Neural cell (in vitro differentiated cells): ENCODE data around the gene PYGB. TPM values are rescaled to one million over a fixed set of nuclear protein-coding genes. Genes with fewer than 3 reads are reported as not detected.
"Not testable (repeated sequence)": the region's sequence is repeated elsewhere in the genome, so short reads cannot be mapped to it uniquely, and the experiment has no call there.

ENCODE experiments used
- H2AFZ ChIP-seq: fragments of 200-600, 300-800 bp; sonication (generic), shearing (Covaris generic); 2 replicates; pipeline ENCODE4 v1.6.0; 2014; ENCODE audit warnings: low read depth, mild to moderate bottlenecking, antibody characterized with exemption, low read length, moderate library complexity
- H3F3A ChIP-seq: fragments of 200-600 bp; shearing (Covaris generic); 2 replicates; pipeline ENCODE4 v1.6.1; 2016; ENCODE audit warnings: mild to moderate bottlenecking, moderate library complexity, mixed read lengths, antibody characterized with exemption, low read length; ENCODE audit not compliant: insufficient read depth, poor library complexity, severe bottlenecking
- H3K27ac ChIP-seq: fragments of 200-600, 300-800 bp; sonication (generic), shearing (Covaris generic); 2 replicates; pipeline ENCODE4 v1.5.1; 2014; ENCODE audit warnings: mild to moderate bottlenecking, low read length, moderate library complexity
- H3K27me3 ChIP-seq: fragments of 300-800, 200-600 bp; sonication (generic), shearing (Covaris generic); 2 replicates; pipeline ENCODE4 v1.6.0; 2014; ENCODE audit warnings: mild to moderate bottlenecking, low read depth, low read length, moderate library complexity; ENCODE audit not compliant: insufficient read depth
- H3K36me3 ChIP-seq: fragments of 300-800, 200-600 bp; sonication (generic), shearing (Covaris generic); 2 replicates; pipeline ENCODE4 v1.5.1; 2014; ENCODE audit warnings: mild to moderate bottlenecking, antibody characterized with exemption, low read length, moderate library complexity; ENCODE audit not compliant: insufficient read depth
- H3K4me2 ChIP-seq: fragments of 300-800, 200-600 bp; sonication (generic), shearing (Covaris generic); 2 replicates; pipeline ENCODE4 v1.6.0; 2014; ENCODE audit warnings: mild to moderate bottlenecking, low read length
- H3K4me3 ChIP-seq: fragments of 300-800, 200-600 bp; sonication (generic), shearing (Covaris generic); 2 replicates; pipeline ENCODE4 v1.5.1; 2014; ENCODE audit warnings: mild to moderate bottlenecking, low read length, moderate library complexity
- H3K79me2 ChIP-seq: fragments of 200-600 bp; shearing (Covaris generic); replicated peaks from 2 replicates; pipeline ENCODE4 v1.6.0; 2014; ENCODE audit warnings: mild to moderate bottlenecking, low read length, moderate library complexity; ENCODE audit not compliant: insufficient read depth
- H3K9ac ChIP-seq: fragments of 300-800, 200-600 bp; sonication (generic), shearing (Covaris generic); 2 replicates; pipeline ENCODE4 v1.6.1; 2016; ENCODE audit warnings: mild to moderate bottlenecking, low read length, mixed read lengths
- H3K9me2 ChIP-seq: fragments of 200-600 bp; shearing (Covaris generic); 2 replicates; pipeline ENCODE4 v1.6.1; 2016; ENCODE audit warnings: mild to moderate bottlenecking, low read length, mixed read lengths; ENCODE audit not compliant: insufficient read depth
- H3K9me3 ChIP-seq: fragments of 200-600, 300-800 bp; sonication (generic), shearing (Covaris generic); 2 replicates; pipeline ENCODE4 v1.6.1; 2016; ENCODE audit warnings: mild to moderate bottlenecking, mixed run types, low read length, moderate library complexity, mixed read lengths
- H4K20me1 ChIP-seq: fragments of 200-600 bp; shearing (Covaris generic); 2 replicates; pipeline ENCODE4 v1.6.1; 2016; ENCODE audit warnings: mild to moderate bottlenecking, mixed run types; ENCODE audit not compliant: insufficient read depth
- EP300 ChIP-seq: fragments of 450-650 bp; conservative IDR thresholded peaks from 2 replicates; pipeline ENCODE4 v1.6.1; 2014; ENCODE audit warnings: antibody characterized with exemption, mild to moderate bottlenecking, moderate library complexity; ENCODE audit not compliant: poor library complexity, severe bottlenecking
- EZH2 ChIP-seq: fragments of 200-600, 300-800 bp; shearing (Covaris generic), sonication (generic); IDR thresholded peaks from 2 replicates; pipeline ENCODE4 v1.6.1; 2014; ENCODE audit warnings: antibody characterized with exemption, low read length, borderline replicate concordance, mild to moderate bottlenecking; ENCODE audit not compliant: insufficient read depth, poor library complexity, severe bottlenecking
- MXI1 ChIP-seq: fragments of 450-650 bp; conservative IDR thresholded peaks from 2 replicates; pipeline ENCODE4 v1.6.1; 2014; ENCODE audit warnings: antibody characterized with exemption, mild to moderate bottlenecking; ENCODE audit not compliant: poor library complexity, severe bottlenecking
- POLR2AphosphoS5 ChIP-seq: IDR thresholded peaks from 2 replicates; pipeline ENCODE4 v1.6.1; 2012
- RAD21 ChIP-seq: fragments of 450-650 bp; conservative IDR thresholded peaks from 2 replicates; pipeline ENCODE4 v1.6.1; 2014; ENCODE audit warnings: antibody characterized with exemption, mild to moderate bottlenecking, moderate library complexity
- SMC3 ChIP-seq: fragments of 450-650 bp; conservative IDR thresholded peaks from 2 replicates; pipeline ENCODE4 v1.6.1; 2014; ENCODE audit warnings: antibody characterized with exemption, mild to moderate bottlenecking, moderate library complexity; ENCODE audit not compliant: poor library complexity
- TAF1 ChIP-seq: IDR thresholded peaks from 2 replicates; pipeline ENCODE4 v1.6.1; 2012; ENCODE audit warnings: low read depth
- polyA plus RNA-seq: library from polyadenylated mRNA; depleted of rRNA; stranded (reverse); fragments of >200 nt; gene quantifications from 2 replicates; pipeline ENCODE4 v1.2.3, GENCODE V29; 2014
- TF ChIP-seq, protein P1 (sequence below): IDR thresholded peaks from 2 replicates; pipeline ENCODE4 v1.6.1; 2012; ENCODE audit warnings: borderline replicate concordance
- TF ChIP-seq, protein P2 (sequence below): fragments of 450-650 bp; IDR thresholded peaks from 2 replicates; pipeline ENCODE4 v1.5.1; 2014; ENCODE audit warnings: antibody characterized with exemption, mild to moderate bottlenecking, moderate library complexity; ENCODE audit not compliant: poor library complexity, severe bottlenecking

PYGB gene
- polyA plus RNA-seq, 1 donor from 2014 or later = 70.5 TPM

DNA sequence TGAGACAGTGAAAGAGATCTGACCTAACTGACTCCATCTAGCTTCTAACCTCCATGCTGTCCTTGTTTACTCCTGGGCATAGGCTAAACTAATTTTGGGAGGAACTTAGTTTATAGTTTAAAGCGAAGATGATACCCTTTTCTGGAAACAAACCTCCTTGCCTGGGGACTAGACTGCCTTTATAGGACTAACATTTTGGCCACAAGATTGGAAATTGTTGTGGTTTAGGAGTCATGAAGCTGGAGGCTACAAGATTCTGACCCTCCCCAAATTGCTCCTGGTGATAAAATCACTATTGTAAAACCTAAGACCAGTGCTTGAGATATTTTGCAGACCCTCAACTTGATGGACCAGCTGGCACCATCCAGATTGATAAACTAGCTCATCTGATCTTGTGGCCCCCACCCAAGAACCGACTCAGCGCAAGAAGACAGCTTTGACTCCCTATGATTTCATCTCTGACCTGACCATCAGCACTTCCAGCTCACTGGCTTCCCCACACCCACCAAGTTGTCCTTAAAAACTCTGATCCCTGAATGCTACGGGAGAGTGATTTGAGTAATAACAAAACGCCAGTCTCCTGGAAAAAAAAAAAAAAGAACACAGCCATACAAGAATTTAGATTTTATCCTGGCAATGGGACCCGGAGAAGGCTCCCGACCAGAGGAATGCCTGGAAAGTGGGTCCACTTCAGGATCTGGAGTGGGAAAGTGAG, 79.8 kb downstream of the PYGB start:
- H3K27me3 ChIP-seq = no peaks in the 10 kb centered on the region
- no peak overlapping the region for H3K27ac ChIP-seq
- no peak overlapping the region for H3K4me3 ChIP-seq
- H4K20me1 ChIP-seq = no peaks in the 10 kb centered on the region
- no peaks in the 10 kb centered on the region for H3F3A ChIP-seq
- no peaks in the 10 kb centered on the region for H3K9me2 ChIP-seq
- TF ChIP-seq POLR2AphosphoS5 = no peak
- TF ChIP-seq, protein P1, sequence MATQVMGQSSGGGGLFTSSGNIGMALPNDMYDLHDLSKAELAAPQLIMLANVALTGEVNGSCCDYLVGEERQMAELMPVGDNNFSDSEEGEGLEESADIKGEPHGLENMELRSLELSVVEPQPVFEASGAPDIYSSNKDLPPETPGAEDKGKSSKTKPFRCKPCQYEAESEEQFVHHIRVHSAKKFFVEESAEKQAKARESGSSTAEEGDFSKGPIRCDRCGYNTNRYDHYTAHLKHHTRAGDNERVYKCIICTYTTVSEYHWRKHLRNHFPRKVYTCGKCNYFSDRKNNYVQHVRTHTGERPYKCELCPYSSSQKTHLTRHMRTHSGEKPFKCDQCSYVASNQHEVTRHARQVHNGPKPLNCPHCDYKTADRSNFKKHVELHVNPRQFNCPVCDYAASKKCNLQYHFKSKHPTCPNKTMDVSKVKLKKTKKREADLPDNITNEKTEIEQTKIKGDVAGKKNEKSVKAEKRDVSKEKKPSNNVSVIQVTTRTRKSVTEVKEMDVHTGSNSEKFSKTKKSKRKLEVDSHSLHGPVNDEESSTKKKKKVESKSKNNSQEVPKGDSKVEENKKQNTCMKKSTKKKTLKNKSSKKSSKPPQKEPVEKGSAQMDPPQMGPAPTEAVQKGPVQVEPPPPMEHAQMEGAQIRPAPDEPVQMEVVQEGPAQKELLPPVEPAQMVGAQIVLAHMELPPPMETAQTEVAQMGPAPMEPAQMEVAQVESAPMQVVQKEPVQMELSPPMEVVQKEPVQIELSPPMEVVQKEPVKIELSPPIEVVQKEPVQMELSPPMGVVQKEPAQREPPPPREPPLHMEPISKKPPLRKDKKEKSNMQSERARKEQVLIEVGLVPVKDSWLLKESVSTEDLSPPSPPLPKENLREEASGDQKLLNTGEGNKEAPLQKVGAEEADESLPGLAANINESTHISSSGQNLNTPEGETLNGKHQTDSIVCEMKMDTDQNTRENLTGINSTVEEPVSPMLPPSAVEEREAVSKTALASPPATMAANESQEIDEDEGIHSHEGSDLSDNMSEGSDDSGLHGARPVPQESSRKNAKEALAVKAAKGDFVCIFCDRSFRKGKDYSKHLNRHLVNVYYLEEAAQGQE = no peak
- no peak for TF ChIP-seq RAD21
- TF ChIP-seq, protein P2, sequence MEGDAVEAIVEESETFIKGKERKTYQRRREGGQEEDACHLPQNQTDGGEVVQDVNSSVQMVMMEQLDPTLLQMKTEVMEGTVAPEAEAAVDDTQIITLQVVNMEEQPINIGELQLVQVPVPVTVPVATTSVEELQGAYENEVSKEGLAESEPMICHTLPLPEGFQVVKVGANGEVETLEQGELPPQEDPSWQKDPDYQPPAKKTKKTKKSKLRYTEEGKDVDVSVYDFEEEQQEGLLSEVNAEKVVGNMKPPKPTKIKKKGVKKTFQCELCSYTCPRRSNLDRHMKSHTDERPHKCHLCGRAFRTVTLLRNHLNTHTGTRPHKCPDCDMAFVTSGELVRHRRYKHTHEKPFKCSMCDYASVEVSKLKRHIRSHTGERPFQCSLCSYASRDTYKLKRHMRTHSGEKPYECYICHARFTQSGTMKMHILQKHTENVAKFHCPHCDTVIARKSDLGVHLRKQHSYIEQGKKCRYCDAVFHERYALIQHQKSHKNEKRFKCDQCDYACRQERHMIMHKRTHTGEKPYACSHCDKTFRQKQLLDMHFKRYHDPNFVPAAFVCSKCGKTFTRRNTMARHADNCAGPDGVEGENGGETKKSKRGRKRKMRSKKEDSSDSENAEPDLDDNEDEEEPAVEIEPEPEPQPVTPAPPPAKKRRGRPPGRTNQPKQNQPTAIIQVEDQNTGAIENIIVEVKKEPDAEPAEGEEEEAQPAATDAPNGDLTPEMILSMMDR = no peak
- TF ChIP-seq TAF1 = no peak
- TF ChIP-seq EZH2 = no peak
- no peak for TF ChIP-seq MXI1
- no peak for TF ChIP-seq EP300
- no peak for TF ChIP-seq SMC3
- H3K4me2 ChIP-seq = no peak overlapping the region
- no peaks in the 10 kb centered on the region for H3K36me3 ChIP-seq
- H3K9me3 ChIP-seq = no peaks in the 10 kb centered on the region
- no peak overlapping the region for H2AFZ ChIP-seq
- H3K9ac ChIP-seq = no peak overlapping the region
- H3K79me2 ChIP-seq = no peaks in the 10 kb centered on the region

DNA sequence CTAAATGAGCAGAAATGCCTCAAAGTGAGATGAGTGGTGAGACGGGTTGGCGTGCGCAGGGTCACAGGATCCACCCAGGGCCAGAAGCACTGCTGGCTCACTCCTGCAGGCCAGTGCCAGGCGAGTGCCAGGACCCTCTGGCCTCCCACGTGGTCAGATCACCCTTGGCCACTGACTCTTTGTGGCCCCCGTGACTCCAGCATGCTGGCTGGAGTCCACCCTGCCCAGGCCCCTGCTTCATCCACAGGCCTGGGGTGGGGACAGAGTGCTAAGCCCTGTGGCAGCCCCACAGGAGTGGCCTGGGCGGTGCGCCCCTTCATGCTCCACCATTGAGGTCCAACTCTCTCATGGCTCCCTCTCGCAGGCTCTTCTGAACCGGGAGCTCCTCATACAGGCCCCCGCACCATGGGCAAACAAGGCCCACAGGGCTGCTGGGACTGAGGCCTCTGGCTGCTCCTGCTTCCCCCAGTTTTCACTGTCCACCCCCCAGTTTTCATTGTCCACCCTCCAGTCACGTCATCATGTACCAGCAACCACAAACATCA, 81.1 kb downstream of the PYGB start:
- H3K9ac ChIP-seq = no peak overlapping the region
- no peaks in the 10 kb centered on the region for H3K27me3 ChIP-seq
- no peaks in the 10 kb centered on the region for H4K20me1 ChIP-seq
- H3K36me3 ChIP-seq = no peaks in the 10 kb centered on the region
- no peaks in the 10 kb centered on the region for H3K9me2 ChIP-seq
- no peaks in the 10 kb centered on the region for H3F3A ChIP-seq
- TF ChIP-seq EZH2 (no peak), POLR2AphosphoS5 (no peak), TAF1 (no peak), MXI1 (no peak), RAD21 (no peak), EP300 (no peak)
- H3K9me3 ChIP-seq = no peaks in the 10 kb centered on the region
- H3K4me2 ChIP-seq = no peak overlapping the region
- H3K4me3 ChIP-seq = no peak overlapping the region
- no peak overlapping the region for H2AFZ ChIP-seq
- no peak overlapping the region for H3K27ac ChIP-seq
- H3K79me2 ChIP-seq = no peaks in the 10 kb centered on the region

DNA sequence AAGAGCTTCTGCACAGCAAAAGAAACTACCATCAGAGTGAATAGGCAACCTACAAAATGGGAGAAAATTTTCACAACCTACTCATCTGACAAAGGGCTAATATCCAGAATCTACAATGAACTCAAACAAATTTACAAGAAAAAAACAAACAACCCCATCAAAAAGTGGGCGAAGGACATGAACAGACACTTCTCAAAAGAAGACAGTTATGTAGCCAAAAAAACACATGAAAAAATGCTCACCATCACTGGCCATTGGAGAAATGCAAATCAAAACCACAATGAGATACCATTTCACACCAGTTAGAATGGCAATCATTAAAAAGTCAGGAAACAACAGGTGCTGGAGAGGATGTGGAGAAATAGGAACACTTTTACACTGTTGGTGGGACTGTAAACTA, 87.1 kb downstream of the PYGB start:
- H3K4me2 ChIP-seq, H3F3A ChIP-seq, H3K36me3 ChIP-seq, H3K9me3 ChIP-seq, H3K27ac ChIP-seq, H2AFZ ChIP-seq, H3K4me3 ChIP-seq, H3K79me2 ChIP-seq, H3K9me2 ChIP-seq, H3K9ac ChIP-seq, H4K20me1 ChIP-seq, H3K27me3 ChIP-seq: not testable (repeated sequence)
